ENCODE measurements around the gene BMP2.

Gene BMP2

GRCh38 chr20:6768228-6769140 lies 998 bp downstream of the BMP2 start:
- peak; percentile 35 for DNase-seq (ENCODE audit: low spot score)

- DNase-seq (ENCODE audit: low spot score), result peak; percentile 72
Measured at GRCh38 chr20:6769903-6770785, 2.7 kb downstream of the BMP2 start.

- no peak for DNase-seq (ENCODE audit: low spot score)
Measured at GRCh38 chr20:6770786-6771100, 3.3 kb downstream of the BMP2 start.

GRCh38 chr20:6780433-6781190 lies 13.1 kb downstream of the BMP2 start:
- no peak for DNase-seq (ENCODE audit: low spot score)

GRCh38 chr20:6783752-6784151 lies 16.3 kb downstream of the BMP2 start:
- DNase-seq (ENCODE audit: low spot score), result no peak

GRCh38 chr20:6784210-6784631 lies 16.7 kb downstream of the BMP2 start:
- no peak for DNase-seq (ENCODE audit: low spot score)

GRCh38 chr20:6784767-6785166 lies 17.3 kb downstream of the BMP2 start:
- DNase-seq (ENCODE audit: low spot score), result no peak

GRCh38 chr20:6786548-6786947 lies 19.1 kb downstream of the BMP2 start:
- DNase-seq (ENCODE audit: low spot score), result no peak

- DNase-seq (ENCODE audit: low spot score), result no peak
Measured at GRCh38 chr20:6792789-6793188, 25.3 kb downstream of the BMP2 start.

- DNase-seq (ENCODE audit: low spot score), result no peak
Measured at GRCh38 chr20:6802227-6802626, 34.7 kb downstream of the BMP2 start.

- DNase-seq (ENCODE audit: low spot score), result no peak
Measured at GRCh38 chr20:6806275-6806674, 38.8 kb downstream of the BMP2 start.

GRCh38 chr20:6811262-6812035 lies 44.0 kb downstream of the BMP2 start:
- no peak for DNase-seq (ENCODE audit: low spot score)

- no peak for DNase-seq (ENCODE audit: low spot score)
Measured at GRCh38 chr20:6812530-6812929, 45.0 kb downstream of the BMP2 start.

GRCh38 chr20:6814945-6815344 lies 47.5 kb downstream of the BMP2 start:
- DNase-seq (ENCODE audit: low spot score), result no peak

- peak; percentile 18 for DNase-seq (ENCODE audit: low spot score)
Measured at GRCh38 chr20:6818033-6818808, 50.7 kb downstream of the BMP2 start.

GRCh38 chr20:6819599-6819998 lies 52.1 kb downstream of the BMP2 start:
- no peak for DNase-seq (ENCODE audit: low spot score)

GRCh38 chr20:6824401-6824800 lies 56.9 kb downstream of the BMP2 start:
- DNase-seq (ENCODE audit: low spot score), result no peak

GRCh38 chr20:6827472-6827871 lies 60.0 kb downstream of the BMP2 start:
- no peak for DNase-seq (ENCODE audit: low spot score)

- peak; percentile 57 for DNase-seq (ENCODE audit: low spot score)
Measured at GRCh38 chr20:6828794-6829423, 61.4 kb downstream of the BMP2 start.

GRCh38 chr20:6829510-6830116 lies 62.1 kb downstream of the BMP2 start:
- DNase-seq (ENCODE audit: low spot score), result no peak

Data from AG08396 (cell line).